HL-60 (cell line): ENCODE results near the gene MFN2.

Source experiments
- DNase-seq, 2 experiments: peaks; one replicate each; pipeline ENCODE4 v3.0.0-alpha.2; 2010 to 2020; ENCODE audit warnings: low read depth in 1 of 2, low spot score in 1 of 2
- H3K27ac ChIP-seq: fragments of 250-450 bp; sonication (Bioruptor Pico); replicated peaks from 2 replicates; pipeline ENCODE4 v1.5.1; 2020; ENCODE audit warnings: mild to moderate bottlenecking, moderate library complexity
- H3K27me3 ChIP-seq: fragments of 250-450 bp; sonication (Bioruptor Pico); 2 replicates; pipeline ENCODE4 v1.5.1; 2021; ENCODE audit warnings: mild to moderate bottlenecking, moderate library complexity; ENCODE audit not compliant: insufficient read depth, poor library complexity, severe bottlenecking
- H3K4me3 ChIP-seq: replicated peaks from 2 replicates; pipeline ENCODE4 v1.5.1; 2011; ENCODE audit warnings: mild to moderate bottlenecking, control low read depth, low read length; ENCODE audit not compliant: insufficient read depth
- CTCF ChIP-seq: IDR thresholded peaks from one replicate; pipeline ENCODE4 v1.5.1; 2011; ENCODE audit warnings: low read length, control low read depth, inconsistent platforms; ENCODE audit not compliant: insufficient read depth
- GABPA ChIP-seq: IDR thresholded peaks from 2 replicates; pipeline ENCODE4 v1.6.1; 2012; ENCODE audit warnings: low read depth
- POLR2AphosphoS5 ChIP-seq: IDR thresholded peaks from 2 replicates; pipeline ENCODE4 v1.6.1; 2012; ENCODE audit warnings: low read depth
- REST ChIP-seq: IDR thresholded peaks from 2 replicates; pipeline ENCODE4 v1.6.1; 2012; ENCODE audit warnings: low read depth; ENCODE audit not compliant: insufficient replicate concordance
- SPI1 ChIP-seq: IDR thresholded peaks from 2 replicates; pipeline ENCODE4 v1.6.1; 2012; ENCODE audit warnings: low read depth, mild to moderate bottlenecking, borderline replicate concordance

The MFN2 gene

GRCh38 chr1:12052997-12053686, 72.9 kb downstream of the MFN2 start:
- H3K27me3 ChIP-seq = no peaks in the 10 kb centered on the region
- DNase-seq = no peak
- TF ChIP-seq CTCF (no peak), REST (no peak), POLR2AphosphoS5 (no peak), SPI1 (no peak), GABPA (no peak)
- no peak overlapping the region for H3K27ac ChIP-seq
- no peak overlapping the region for H3K4me3 ChIP-seq

- Histone ChIP-seq H3K27ac (no peak overlapping the region), H3K4me3 (no peak overlapping the region), H3K27me3 (no peaks in the 10 kb centered on the region)
- TF ChIP-seq GABPA (no peak), POLR2AphosphoS5 (no peak), CTCF (no peak), SPI1 (no peak), REST (no peak)
- no peak for DNase-seq
These were observed 73.7 kb downstream of the MFN2 start for GRCh38 chr1:12053752-12054548.

GRCh38 chr1:12055259-12055658, 75.0 kb downstream of the MFN2 start:
- Histone ChIP-seq H3K27ac (no peak overlapping the region), H3K27me3 (no peaks in the 10 kb centered on the region), H3K4me3 (no peak overlapping the region)
- DNase-seq = no peak
- TF ChIP-seq POLR2AphosphoS5 (no peak), CTCF (no peak), GABPA (no peak), REST (no peak), SPI1 (no peak)
